ENCODE results near the gene PAN2.
A peak's percentile ranks its signal among the peaks of the same experiment; 100 is the strongest.
"Not testable (repeated sequence)": the region's sequence is repeated elsewhere in the genome, so short reads cannot be mapped to it uniquely, and the experiment has no call there.

Gene PAN2

DNA sequence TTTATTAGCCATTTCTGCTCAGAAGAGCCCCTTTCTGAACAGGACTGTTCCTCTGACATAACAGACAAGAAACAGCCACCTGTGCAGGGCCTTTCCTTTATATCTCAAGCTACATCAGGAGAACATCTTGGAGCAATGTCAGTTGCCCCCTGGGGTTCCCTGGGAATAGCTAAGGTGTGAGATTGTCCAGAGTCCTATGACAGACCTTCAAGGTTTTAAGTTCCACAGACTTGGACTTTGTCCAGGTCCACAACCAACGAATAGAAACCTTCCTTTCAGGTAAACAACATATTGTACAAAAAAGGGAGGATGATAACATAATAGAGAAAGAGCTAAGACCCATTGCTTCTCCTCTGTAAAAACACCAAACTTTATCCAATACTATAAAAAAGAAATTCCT, 7.8 kb upstream of the PAN2 start:
- DNase-seq (ENCODE audit: low read depth): no peak
- TF ChIP-seq, protein P1, sequence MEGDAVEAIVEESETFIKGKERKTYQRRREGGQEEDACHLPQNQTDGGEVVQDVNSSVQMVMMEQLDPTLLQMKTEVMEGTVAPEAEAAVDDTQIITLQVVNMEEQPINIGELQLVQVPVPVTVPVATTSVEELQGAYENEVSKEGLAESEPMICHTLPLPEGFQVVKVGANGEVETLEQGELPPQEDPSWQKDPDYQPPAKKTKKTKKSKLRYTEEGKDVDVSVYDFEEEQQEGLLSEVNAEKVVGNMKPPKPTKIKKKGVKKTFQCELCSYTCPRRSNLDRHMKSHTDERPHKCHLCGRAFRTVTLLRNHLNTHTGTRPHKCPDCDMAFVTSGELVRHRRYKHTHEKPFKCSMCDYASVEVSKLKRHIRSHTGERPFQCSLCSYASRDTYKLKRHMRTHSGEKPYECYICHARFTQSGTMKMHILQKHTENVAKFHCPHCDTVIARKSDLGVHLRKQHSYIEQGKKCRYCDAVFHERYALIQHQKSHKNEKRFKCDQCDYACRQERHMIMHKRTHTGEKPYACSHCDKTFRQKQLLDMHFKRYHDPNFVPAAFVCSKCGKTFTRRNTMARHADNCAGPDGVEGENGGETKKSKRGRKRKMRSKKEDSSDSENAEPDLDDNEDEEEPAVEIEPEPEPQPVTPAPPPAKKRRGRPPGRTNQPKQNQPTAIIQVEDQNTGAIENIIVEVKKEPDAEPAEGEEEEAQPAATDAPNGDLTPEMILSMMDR (conservative IDR thresholded peaks at IDR 0.05; ENCODE audit: control insufficient read depth, insufficient read depth, low read depth, low read length): no peak

DNA sequence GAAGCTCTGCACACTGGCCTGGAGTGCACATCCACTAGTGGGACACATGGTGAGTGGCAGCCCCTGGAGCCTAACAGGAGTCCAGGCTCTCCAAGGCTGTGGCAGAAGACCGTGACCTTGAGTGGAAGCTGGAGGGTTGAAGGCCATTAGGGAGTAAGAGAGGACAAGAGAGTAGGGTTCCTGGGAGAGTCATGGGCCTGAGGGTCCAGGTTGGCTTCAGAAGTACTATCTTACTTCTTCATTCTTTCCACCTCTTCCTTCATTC, 5.3 kb upstream of the PAN2 start:
- H3K4me3 ChIP-seq (ENCODE audit: control insufficient read depth, low read depth, low read length): no peak overlapping the region
- no peak for DNase-seq (ENCODE audit: low read depth)
- TF ChIP-seq, protein P1 (conservative IDR thresholded peaks at IDR 0.05; ENCODE audit: control insufficient read depth, insufficient read depth, low read depth, low read length): no peak

More for the DNA sequence above, 7.8 kb upstream of the PAN2 start:
- H3K4me3 ChIP-seq (ENCODE audit: control insufficient read depth, low read depth, low read length): no peak overlapping the region

DNA sequence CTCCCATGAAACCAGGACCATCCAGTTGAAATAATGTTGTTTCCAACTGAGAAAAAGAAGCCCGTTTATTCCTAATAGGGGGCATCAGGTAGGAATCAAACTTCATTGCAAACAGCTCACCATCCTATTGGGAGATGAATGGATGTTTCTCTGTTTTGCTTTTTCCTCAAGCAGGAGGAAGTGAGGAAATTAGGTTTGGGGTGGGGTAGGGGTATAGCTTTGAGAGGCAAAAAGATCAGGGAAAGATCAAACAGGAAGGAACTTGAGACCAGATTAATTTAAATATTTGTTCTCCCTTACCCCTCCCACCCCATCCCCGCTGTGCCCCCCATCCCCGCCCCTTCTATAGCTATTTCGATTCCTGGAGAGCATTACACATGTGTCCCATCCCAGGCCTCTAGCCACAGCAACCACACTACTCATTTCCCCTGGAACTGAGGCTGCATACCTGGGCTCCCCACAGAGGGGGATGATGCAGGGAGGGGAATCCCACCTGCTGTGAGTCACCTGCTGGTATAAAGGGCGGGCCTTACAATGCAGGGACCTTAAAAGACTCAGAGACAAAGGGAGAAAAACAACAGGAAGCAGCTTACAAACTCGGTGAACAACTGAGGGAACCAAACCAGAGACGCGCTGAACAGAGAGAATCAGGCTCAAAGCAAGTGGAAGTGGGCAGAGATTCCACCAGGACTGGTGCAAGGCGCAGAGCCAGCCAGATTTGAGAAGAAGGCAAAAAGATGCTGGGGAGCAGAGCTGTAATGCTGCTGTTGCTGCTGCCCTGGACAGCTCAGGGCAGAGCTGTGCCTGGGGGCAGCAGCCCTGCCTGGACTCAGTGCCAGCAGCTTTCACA, 4.7 kb upstream of the PAN2 start, which contains the start of gene IL23A:
IL23A (plus strand) TSS at position 577 of the 850 bp plus-strand sequence; CDS start at position 738, 161 bp downstream.
- no peak within 1 kb of the TSS for H3K4me3 ChIP-seq (ENCODE audit: control insufficient read depth, low read depth, low read length)
- TF ChIP-seq, protein P1 (conservative IDR thresholded peaks at IDR 0.05; ENCODE audit: control insufficient read depth, insufficient read depth, low read depth, low read length): no peak
- DNase-seq (ENCODE audit: low read depth): no peak

DNA sequence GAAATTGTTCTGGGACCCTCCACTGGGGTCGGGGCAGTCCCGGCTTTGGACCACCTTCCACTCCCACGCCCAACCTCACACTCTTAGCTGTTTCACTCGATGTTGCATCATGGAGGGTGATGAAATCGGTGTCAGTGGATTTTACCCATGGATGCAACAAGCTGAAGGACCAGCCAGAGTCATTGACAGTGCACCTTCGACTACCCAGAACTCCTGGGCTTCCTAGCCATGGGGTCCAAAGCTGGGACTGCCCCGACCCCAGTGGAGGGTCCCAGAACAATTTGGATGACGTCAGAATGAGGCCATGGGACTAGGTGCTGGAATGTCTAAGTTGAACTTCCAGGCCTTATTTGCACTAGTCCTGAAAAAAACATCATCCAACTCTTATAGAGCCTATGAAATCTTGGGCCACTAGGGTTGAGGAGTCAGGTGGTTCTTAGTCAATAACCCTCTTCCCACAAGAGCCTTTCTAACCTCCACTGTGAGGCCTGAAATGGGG, 4.0 kb upstream of the PAN2 start:
- DNase-seq (ENCODE audit: low read depth): no peak
- H3K4me3 ChIP-seq (ENCODE audit: control insufficient read depth, low read depth, low read length): no peak overlapping the region
- TF ChIP-seq, protein P1 (conservative IDR thresholded peaks at IDR 0.05; ENCODE audit: control insufficient read depth, insufficient read depth, low read depth, low read length): no peak

DNA sequence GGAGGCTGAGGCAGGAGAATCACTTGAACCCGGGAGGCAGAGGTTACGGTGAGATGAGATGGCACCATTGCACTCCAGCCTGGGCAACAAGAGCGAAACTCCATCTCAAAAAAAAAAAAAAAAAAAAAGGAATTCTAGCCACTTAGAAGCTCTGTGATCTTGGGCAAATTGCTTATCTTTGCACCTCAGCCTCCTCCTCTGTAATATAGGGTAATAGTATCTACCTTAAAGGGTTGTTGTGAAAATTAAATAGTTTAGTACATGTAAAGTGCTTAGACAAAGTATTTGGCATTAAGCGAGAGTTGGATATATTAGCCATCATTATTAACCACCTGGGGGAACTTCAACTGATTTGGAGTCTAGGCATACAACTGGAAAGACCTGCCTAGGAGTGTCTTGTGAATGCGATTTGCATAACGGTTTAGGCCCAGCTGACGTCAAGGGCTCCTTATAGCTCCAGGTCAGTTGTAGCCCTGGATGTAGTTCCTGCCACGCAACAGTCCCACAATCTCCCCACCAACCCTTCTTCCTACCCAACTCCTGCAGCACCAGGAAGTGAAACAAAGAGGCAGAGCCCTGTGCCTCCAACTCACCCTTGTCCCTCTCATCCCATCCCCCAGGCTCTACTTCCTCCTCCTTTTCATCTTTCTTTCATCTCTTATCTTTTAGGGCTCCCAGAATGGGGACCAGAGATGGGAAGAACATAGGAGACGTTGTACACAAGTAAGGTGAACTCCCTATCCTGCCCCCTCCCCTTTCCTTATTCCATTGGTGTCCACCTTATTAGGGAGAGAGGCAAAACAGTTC, 2.8 kb upstream of the PAN2 start:
- no peak overlapping the region for H3K4me3 ChIP-seq (ENCODE audit: control insufficient read depth, low read depth, low read length)
- TF ChIP-seq, protein P1 (conservative IDR thresholded peaks at IDR 0.05; ENCODE audit: control insufficient read depth, insufficient read depth, low read depth, low read length): no peak
- no peak for DNase-seq (ENCODE audit: low read depth)

DNA sequence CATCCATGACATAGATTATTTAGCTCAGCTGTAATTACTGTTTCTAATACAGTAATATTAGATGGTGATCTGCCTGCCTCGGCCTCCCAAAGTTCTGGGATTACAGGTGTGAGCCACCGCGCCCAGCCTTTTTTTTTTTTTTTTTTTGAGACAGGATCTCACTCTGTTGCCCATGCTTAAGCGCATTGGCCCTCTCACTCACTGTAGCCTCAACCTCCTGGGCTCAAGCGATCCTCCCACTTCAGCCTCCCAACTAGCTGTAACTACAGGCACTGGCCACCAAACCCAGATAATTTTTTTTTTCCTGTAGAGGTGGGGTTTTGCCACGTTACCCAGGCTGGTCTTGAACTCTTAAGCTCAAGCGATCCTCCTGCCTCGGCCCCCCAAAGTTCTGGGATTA, 1.7 kb upstream of the PAN2 start:
- DNase-seq (ENCODE audit: low read depth); H3K4me3 ChIP-seq (ENCODE audit: control insufficient read depth, low read depth, low read length): not testable (repeated sequence)

DNA sequence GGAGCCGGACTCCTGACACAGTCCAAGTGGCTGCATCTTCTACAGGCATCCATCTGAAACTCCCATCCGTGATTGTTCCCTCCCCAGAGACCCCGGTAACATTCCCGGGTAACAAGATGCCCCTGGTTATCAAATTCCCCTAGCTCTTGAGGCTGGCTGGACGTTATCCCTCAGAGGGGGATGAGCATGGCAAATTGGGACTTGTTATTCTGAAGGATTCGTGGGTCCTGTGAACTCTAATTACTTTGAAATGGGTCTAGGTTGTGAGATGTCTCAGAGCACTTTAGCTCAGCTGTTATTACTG, 642 bp upstream of the PAN2 start:
- no peak for DNase-seq (ENCODE audit: low read depth)
- TF ChIP-seq, protein P1 (conservative IDR thresholded peaks at IDR 0.05; ENCODE audit: control insufficient read depth, insufficient read depth, low read depth, low read length): no peak
- H3K4me3 ChIP-seq (ENCODE audit: control insufficient read depth, low read depth, low read length): peak overlapping the region; percentile 80

Measured in fibroblast of mammary gland (primary cell).